Cardiac fibroblast (primary cell): ENCODE measurements around the gene HNRNPA3.
"Not testable (repeated sequence)": the region's sequence is repeated elsewhere in the genome, so short reads cannot be mapped to it uniquely, and the experiment has no call there.

Experiments used
- DNase-seq, 2 donors: peaks; one replicate each; pipeline versions ENCODE4 v3.0.0 to v3.0.0-alpha.2; 2010; ENCODE audit warnings: low read depth in 2 of 2
- H3K4me3 ChIP-seq, 2 donors: replicated peaks in 1 of 2; 1 replicate in 1 of 2; 2 replicates in 1 of 2; pipeline ENCODE4 v1.5.1; 2011; ENCODE audit warnings: low read depth in 2 of 2, low read length in 2 of 2, mild to moderate bottlenecking in 2 of 2, moderate library complexity in 1 of 2
- CTCF ChIP-seq: IDR thresholded peaks from one replicate; pipeline ENCODE4 v1.5.1; 2011; ENCODE audit warnings: low read depth, mild to moderate bottlenecking, low read length, inconsistent platforms

Gene HNRNPA3

GRCh38 chr2:177180269-177181000, 32.2 kb upstream of the HNRNPA3 start:
- DNase-seq, result no peak
- no peak overlapping the region for H3K4me3 ChIP-seq
- no peak for TF ChIP-seq CTCF

DNA sequence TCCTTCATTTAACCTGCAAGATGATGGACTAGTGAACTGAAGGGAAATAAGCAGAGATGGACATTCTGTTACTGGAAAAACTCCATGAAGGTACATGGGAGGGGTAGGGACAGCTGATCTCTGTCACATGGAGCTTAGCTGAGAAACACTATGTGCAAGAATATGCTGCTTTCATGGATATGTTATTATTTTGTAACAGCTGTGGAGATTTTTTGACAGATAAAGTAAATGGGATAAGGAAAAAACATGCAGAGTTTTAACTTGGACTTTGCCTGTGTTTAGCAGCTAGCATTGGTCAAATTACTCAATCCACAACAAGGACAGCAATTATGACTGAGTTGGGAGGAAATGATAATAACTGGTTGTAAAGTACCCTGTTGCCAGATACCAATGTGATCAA, 28.7 kb upstream of the HNRNPA3 start:
- no peak overlapping the region for H3K4me3 ChIP-seq
- no peak for DNase-seq
- no peak for TF ChIP-seq CTCF

DNA sequence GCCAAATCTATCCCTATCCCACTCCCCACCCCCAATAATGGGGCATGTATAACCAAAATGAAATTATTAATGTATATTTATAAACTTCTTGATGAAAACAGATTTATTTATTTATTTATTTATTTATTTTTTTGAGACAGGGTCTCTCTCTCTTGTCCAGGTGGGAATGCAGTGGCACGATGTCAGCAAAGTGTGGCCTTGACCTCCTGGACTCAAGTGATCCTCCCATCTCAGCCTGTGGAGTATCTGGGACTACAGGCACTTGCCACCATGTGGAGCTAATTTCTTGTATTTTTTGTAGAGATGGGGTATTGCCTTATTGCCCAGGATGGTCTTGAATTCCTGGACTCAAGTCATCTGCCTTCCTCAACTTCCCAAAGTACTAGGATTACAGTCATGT, 28.0 kb upstream of the HNRNPA3 start:
- no peak for TF ChIP-seq CTCF
- no peak overlapping the region for H3K4me3 ChIP-seq
- DNase-seq, result no peak

GRCh38 chr2:177186038-177186437, 26.6 kb upstream of the HNRNPA3 start:
- not testable (repeated sequence) for H3K4me3 ChIP-seq

GRCh38 chr2:177187631-177188312, 24.8 kb upstream of the HNRNPA3 start:
- DNase-seq, result peak; percentile 32 to 76
- no peak overlapping the region for H3K4me3 ChIP-seq
- no peak for TF ChIP-seq CTCF

More at GRCh38 chr2:177186038-177186437, 26.6 kb upstream of the HNRNPA3 start:
- DNase-seq, result not testable (repeated sequence)

DNA sequence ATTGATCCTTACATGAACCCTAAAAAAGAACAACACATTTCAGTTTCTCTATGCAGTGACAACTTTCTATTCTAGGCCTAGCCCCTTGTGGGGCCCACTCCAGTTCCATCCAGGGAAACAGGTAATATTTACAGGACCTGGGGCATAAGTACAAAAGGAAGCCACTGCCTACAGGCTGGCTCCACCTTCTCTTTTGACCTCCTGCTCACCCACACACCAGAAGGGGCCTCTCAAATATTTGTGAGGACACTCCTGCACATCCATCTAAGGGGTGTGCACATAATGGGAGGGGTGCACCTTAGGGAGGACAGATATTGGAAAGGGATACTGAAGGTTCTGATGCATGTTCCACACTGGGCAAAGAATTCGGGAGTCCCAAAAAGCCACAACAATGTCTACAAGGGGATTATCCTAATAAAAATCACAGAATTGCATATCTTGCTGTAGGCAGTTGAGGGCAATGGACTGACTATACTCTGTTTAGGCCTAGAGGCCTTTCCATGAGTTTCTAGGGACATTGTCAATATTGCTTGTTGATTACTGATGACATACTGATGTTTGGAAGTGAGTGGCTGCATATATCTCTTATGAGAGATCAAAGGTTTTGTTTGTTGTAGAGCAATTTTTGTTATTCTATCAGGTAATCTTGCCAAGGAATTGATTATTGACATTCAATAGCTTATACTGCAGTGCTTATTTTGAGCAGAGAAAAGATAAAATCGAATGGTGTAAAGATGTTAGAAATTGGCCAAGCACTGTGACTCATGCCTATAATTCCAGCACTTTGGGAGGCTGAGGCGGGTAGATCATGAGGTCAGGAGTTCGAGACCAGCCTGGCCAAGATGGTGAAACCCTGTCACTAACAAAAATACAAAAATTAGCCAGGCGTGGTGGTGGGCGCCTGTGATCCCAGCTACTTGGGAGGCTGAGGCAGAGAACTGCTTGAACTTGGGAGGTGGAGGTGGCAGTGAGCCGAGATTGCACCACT, 23.8 kb upstream of the HNRNPA3 start:
- no peak for DNase-seq
- TF ChIP-seq CTCF, result no peak
- H3K4me3 ChIP-seq, result no peak overlapping the region
